ENCODE data around the gene CNNM3.

DNA sequence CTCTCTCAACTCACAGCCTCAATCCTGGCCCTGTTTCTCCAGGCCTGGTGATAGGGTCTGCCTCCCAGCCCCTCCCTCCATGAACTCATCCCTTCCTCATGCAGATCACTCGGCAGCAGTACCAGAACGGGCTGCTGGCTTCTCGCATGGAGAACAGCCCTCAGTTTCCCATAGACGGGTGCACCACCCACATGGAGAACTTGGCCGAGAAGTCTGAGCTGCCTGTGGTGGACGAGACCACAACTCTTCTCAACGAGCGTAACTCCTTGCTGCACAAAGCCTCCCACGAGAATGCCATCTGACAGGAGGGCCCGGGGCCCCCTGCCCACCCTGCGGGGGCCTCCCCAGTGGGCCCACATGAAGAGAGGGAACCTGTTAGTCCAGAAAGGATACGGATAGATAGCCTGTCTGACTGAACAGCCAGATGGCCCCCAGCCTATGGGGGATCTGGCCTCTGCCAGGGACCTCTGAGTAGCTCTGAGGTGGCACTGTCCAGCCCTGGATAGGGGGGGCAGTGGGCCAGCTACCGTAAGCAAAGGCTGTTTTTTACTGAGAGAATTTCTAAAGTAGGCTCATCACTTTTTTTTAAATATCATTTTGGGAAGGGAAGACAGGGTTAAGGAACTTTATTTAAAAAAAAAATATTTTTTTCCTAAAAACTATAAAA, 6.7 kb upstream of the CNNM3 start:
- TF ChIP-seq, protein P1, sequence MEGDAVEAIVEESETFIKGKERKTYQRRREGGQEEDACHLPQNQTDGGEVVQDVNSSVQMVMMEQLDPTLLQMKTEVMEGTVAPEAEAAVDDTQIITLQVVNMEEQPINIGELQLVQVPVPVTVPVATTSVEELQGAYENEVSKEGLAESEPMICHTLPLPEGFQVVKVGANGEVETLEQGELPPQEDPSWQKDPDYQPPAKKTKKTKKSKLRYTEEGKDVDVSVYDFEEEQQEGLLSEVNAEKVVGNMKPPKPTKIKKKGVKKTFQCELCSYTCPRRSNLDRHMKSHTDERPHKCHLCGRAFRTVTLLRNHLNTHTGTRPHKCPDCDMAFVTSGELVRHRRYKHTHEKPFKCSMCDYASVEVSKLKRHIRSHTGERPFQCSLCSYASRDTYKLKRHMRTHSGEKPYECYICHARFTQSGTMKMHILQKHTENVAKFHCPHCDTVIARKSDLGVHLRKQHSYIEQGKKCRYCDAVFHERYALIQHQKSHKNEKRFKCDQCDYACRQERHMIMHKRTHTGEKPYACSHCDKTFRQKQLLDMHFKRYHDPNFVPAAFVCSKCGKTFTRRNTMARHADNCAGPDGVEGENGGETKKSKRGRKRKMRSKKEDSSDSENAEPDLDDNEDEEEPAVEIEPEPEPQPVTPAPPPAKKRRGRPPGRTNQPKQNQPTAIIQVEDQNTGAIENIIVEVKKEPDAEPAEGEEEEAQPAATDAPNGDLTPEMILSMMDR (tag by site-specific recombination; IDR thresholded peaks at IDR 0.05) = no peak
- TF ChIP-seq ZNF777 (tag by site-specific recombination; IDR thresholded peaks at IDR 0.05; ENCODE audit: borderline replicate concordance) = no peak
